Natural killer cell (primary cell): ENCODE data around the gene ORC1. TPM values are rescaled to one million over a fixed set of nuclear protein-coding genes. Genes with fewer than 3 reads are reported as not detected.

Experiments
- ATAC-seq, 3 donors: fragments of 150-1000 bp in 2 of 3; fragments of 200-7000 bp in 1 of 3; cut with Tn5 transposase; 1 replicate in 1 of 3; 2 replicates in 2 of 3; pipeline ENCODE4 v1.10.0; 2021; ENCODE audit warnings: mild to moderate bottlenecking in 2 of 3, moderate library complexity in 2 of 3
- DNase-seq, 2 donors: peaks; one replicate each; pipeline versions ENCODE4 v3.0.0 to v3.0.0-alpha.2; 2013 to 2021; ENCODE audit warnings: mixed read lengths in 1 of 2
- H3K27ac ChIP-seq: one replicate; pipeline ENCODE4 v1.5.1; 2013; ENCODE audit warnings: mild to moderate bottlenecking, low read length
- H3K27me3 ChIP-seq: one replicate; pipeline ENCODE4 v1.6.1; 2013; ENCODE audit warnings: low read length; ENCODE audit not compliant: control insufficient read depth, insufficient read depth
- H3K36me3 ChIP-seq: one replicate; pipeline ENCODE4 v1.6.1; 2013; ENCODE audit warnings: low read length; ENCODE audit not compliant: control insufficient read depth, insufficient read depth
- H3K4me1 ChIP-seq: one replicate; pipeline ENCODE4 v1.6.1; 2013; ENCODE audit warnings: low read length; ENCODE audit not compliant: control insufficient read depth, insufficient read depth
- H3K4me3 ChIP-seq: one replicate; pipeline ENCODE4 v1.5.1; 2013; ENCODE audit warnings: low read length
- H3K9me3 ChIP-seq: one replicate; pipeline ENCODE4 v1.6.1; 2013; ENCODE audit warnings: low read length; ENCODE audit not compliant: control insufficient read depth, insufficient read depth
- H3K27ac Mint-ChIP-seq, 2 donors: one replicate each; pipeline ENCODE4 v1.8.0; 2022; ENCODE audit warnings: mild to moderate bottlenecking in 2 of 2, mixed read lengths in 2 of 2, moderate library complexity in 1 of 2
- H3K27me3 Mint-ChIP-seq, 2 donors: one replicate each; pipeline ENCODE4 v1.8.0; 2022; ENCODE audit warnings: low read depth in 2 of 2, mixed read lengths in 2 of 2
- H3K36me3 Mint-ChIP-seq: one replicate; pipeline ENCODE4 v1.8.0; 2022; ENCODE audit warnings: mixed read lengths
- H3K4me1 Mint-ChIP-seq, 2 donors: one replicate each; pipeline ENCODE4 v1.8.0; 2022; ENCODE audit warnings: mixed read lengths in 2 of 2
- H3K4me3 Mint-ChIP-seq: one replicate; pipeline ENCODE4 v1.8.0; 2022; ENCODE audit warnings: mild to moderate bottlenecking, moderate library complexity, mixed read lengths
- H3K9me3 Mint-ChIP-seq, 2 donors: one replicate each; pipeline ENCODE4 v1.8.0; 2022; ENCODE audit warnings: mixed read lengths in 2 of 2
- CTCF ChIP-seq: fragments of 200-600 bp; IDR thresholded peaks from one replicate; pipeline ENCODE4 v1.8.0; 2022; ENCODE audit warnings: antibody characterized with exemption
- WGBS: methylation state at CpG from one replicate; pipeline ENCODE4 v1.1.7; 2013; ENCODE audit warnings: missing lambda C conversion rate; ENCODE audit not compliant: insufficient coverage; 5-methylcytosine and 5-hydroxymethylcytosine counted together
- intact Hi-C: fragments of 100-400 bp; cut with micrococcal nuclease; formaldehyde crosslinking; loops from one replicate; pipeline ENCODE4 v1.14.2; 2022
- total RNA-seq, 4 donors: library from RNA; stranded (reverse); fragments of 120-200 nt in 1 of 4; gene quantifications; one replicate each; pipeline versions ENCODE4 v1.2.3 to v1.2.4, GENCODE V29; 2013 to 2022

ORC1 gene
- total RNA-seq, 3 donors from 2014 or later (not counting 1 experiment from before 2014, with no cell fraction given) = 1.9 to 2.6 (median 2.1) TPM

DNA sequence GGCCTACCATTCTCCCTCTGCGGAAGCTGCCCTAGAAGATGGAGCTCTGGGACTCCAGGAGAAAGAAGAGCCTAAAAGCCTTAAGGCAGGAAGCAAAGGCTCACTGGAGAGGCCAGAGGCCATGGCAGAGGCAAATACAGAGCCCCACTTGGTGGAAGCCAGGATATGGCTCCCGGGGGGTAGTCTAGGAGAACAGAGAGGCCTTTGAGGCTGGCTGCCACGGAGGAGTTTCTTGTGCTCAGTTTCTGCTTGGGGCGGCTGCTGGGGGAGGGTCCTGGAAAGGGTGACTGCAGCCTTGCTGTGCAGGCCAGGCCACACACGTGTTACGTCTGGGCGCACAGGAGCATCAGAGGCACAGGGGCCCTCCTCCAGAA, 43.6 kb downstream of the ORC1 start:
- ATAC-seq (no peak), DNase-seq (no peak)
- Mint-ChIP-seq H3K9me3 (no peaks in the 10 kb centered on the region), H3K4me1 (peaks cover 7 to 33% of the 10 kb centered on the region in 2 donors), H3K27me3 (no peaks in the 10 kb centered on the region), H3K36me3 (peaks cover 14% of the 10 kb centered on the region), H3K4me3 (no peak overlapping the region), H3K27ac (no peak overlapping the region)
- 98% methylated on average over 7 of the region's 7 CpGs for WGBS
- TF ChIP-seq CTCF = no peak
- Histone ChIP-seq H3K4me3 (no peak overlapping the region), H3K9me3 (no peaks in the 10 kb centered on the region), H3K27ac (no peak overlapping the region), H3K27me3 (no peaks in the 10 kb centered on the region), H3K4me1 (peaks cover 16% of the 10 kb centered on the region), H3K36me3 (peaks cover 77% of the 10 kb centered on the region)
- intact Hi-C loops = no loop called here

DNA sequence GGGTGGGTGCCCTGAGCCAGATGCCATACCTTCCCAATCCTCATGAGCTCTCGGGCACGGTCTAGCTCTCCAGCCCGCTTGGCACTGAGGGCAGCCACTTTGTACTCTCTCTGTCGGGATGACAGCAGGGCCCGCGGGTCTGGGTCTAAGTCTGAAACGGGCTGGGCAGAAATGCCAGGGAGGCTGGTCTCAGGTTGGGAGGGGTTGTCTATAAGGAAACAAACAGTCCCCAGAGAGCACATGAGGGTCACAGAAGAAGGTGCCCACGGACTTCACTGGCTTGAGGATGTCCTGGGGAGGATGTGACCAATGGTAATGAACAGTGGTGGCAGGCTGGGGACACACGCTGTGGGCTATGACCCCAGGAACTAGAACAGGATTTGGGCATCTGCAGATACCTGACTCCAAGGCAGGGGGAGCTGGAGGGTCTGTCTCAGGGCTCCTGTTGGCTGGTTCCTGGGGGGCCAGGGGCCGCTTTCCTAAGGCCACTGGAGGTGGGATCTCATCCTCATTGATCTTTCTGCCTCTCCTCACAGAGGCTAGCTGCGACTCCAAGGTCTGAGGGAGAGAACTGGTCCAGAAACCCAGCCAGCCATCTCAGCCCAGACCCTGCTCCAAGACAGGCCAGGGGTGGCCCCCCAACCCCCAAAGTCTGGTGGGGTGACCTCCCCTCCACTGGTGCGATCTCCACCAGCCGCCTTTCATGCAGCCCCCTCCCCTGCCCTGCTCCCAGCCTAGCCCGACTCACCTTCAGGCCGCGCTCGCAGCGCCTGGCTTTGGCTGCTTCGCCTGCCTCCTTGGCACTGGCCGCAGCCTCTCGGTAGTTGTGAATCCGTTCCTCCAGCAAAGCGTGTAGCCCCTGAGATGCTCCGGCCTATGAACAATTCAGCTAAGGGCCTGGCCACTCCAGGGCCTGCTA, 44.3 kb downstream of the ORC1 start:
- no peaks in the 10 kb centered on the region for H3K27me3 ChIP-seq
- H3K36me3 Mint-ChIP-seq = peaks cover 20% of the 10 kb centered on the region
- H3K36me3 ChIP-seq = peaks cover 83% of the 10 kb centered on the region
- peaks cover under 1 to 27% of the 10 kb centered on the region in 2 donors for H3K4me1 Mint-ChIP-seq
- WGBS = 97% methylated on average over 24 of the region's 24 CpGs
- no peak overlapping the region for H3K4me3 ChIP-seq
- peaks cover 10% of the 10 kb centered on the region for H3K4me1 ChIP-seq
- no peaks in the 10 kb centered on the region for H3K27me3 Mint-ChIP-seq
- intact Hi-C loops = no loop called here
- H3K9me3 Mint-ChIP-seq = no peaks in the 10 kb centered on the region
- H3K9me3 ChIP-seq = no peaks in the 10 kb centered on the region
- DNase-seq = no peak
- no peak overlapping the region for H3K4me3 Mint-ChIP-seq
- H3K27ac Mint-ChIP-seq = peak overlapping the region in 1 of 2 donors; percentile 45
- ATAC-seq = no peak
- no peak overlapping the region for H3K27ac ChIP-seq
- TF ChIP-seq CTCF = no peak

DNA sequence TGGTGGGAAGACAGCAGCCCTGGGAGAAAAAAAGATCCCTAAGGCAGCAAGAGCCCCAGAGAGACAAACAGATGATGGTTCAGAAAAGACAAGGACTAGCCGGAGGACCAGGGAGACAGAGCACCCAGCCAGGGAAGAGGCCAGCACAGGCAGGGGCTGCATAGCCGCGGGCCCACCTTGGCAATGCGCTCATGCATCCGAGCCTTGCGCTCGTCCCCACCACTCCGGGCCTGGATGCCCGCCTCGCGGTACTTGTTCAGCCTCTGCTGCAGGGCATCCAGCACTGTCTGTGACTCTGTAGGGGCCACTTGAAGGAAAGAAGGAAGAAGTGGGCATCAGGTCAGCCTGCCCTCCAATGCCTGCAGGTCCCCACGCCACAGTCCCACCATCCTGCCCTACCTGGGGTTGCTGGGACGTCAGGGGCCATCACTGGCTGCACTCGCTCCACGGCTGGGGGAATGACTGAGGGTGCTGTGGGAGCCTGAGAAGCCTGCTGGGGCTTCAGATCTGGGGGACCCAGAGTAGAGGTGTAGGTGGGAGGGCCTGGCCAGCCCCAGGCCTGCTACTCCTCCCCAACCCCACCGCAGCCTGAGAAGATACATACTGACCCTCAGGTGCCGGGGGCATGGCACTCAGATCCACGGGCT, 45.2 kb downstream of the ORC1 start:
- intact Hi-C loops = no loop called here
- 97% methylated on average over 18 of the region's 18 CpGs for WGBS

More for the DNA sequence above, 45.2 kb downstream of the ORC1 start:
- no peak overlapping the region for H3K4me3 ChIP-seq
- peaks cover 91% of the 10 kb centered on the region for H3K36me3 ChIP-seq
- TF ChIP-seq CTCF = no peak
- ATAC-seq (no peak), DNase-seq (no peak)
- no peaks in the 10 kb centered on the region for H3K9me3 ChIP-seq
- no peak overlapping the region for H3K4me3 Mint-ChIP-seq
- no peaks in the 10 kb centered on the region for H3K27me3 ChIP-seq
- H3K27ac ChIP-seq = no peak overlapping the region
- peaks cover 0 to 19% of the 10 kb centered on the region in 2 donors for H3K4me1 Mint-ChIP-seq
- peak overlapping the region in 1 of 2 donors; percentile 45 for H3K27ac Mint-ChIP-seq
- H3K4me1 ChIP-seq = peaks cover under 1% of the 10 kb centered on the region
- H3K9me3 Mint-ChIP-seq = no peaks in the 10 kb centered on the region
- peaks cover 24% of the 10 kb centered on the region for H3K36me3 Mint-ChIP-seq
- H3K27me3 Mint-ChIP-seq = no peaks in the 10 kb centered on the region
